Activated CD4-positive, CD25-positive, alpha-beta regulatory T cell (primary cell): Measurements from ENCODE around the gene TFAM.
"Not testable (repeated sequence)": the region's sequence is repeated elsewhere in the genome, so short reads cannot be mapped to it uniquely, and the experiment has no call there.

Experiments used
- DNase-seq, 4 experiments: peaks; one replicate each; lab custom pipeline; 2025; lab: John Stamatoyannopoulos, UW

The TFAM gene

GRCh38 chr10:58372607-58373441 is 12.4 kb upstream of the TFAM start:
- no peak for DNase-seq

- DNase-seq, result no peak
Observed at GRCh38 chr10:58373442-58373827, 11.8 kb upstream of the TFAM start.

- DNase-seq, result no peak
Observed at GRCh38 chr10:58382489-58382995, 2.7 kb upstream of the TFAM start.

GRCh38 chr10:58384095-58384494 is 1.1 kb upstream of the TFAM start:
- DNase-seq, result no peak

- DNase-seq, result no peak
Observed at GRCh38 chr10:58384544-58384998, 639 bp upstream of the TFAM start.

- DNase-seq, result no peak
Observed at GRCh38 chr10:58385784-58386112, 538 bp downstream of the TFAM start.

GRCh38 chr10:58389024-58389423 is 3.8 kb downstream of the TFAM start:
- no peak for DNase-seq

GRCh38 chr10:58393317-58393716 is 8.1 kb downstream of the TFAM start:
- DNase-seq, result no peak

GRCh38 chr10:58394471-58394870 is 9.3 kb downstream of the TFAM start:
- DNase-seq, result no peak

- DNase-seq, result no peak
Observed at GRCh38 chr10:58396057-58396456, 10.8 kb downstream of the TFAM start.

- DNase-seq, result no peak
Observed at GRCh38 chr10:58397830-58398229, 12.6 kb downstream of the TFAM start.

GRCh38 chr10:58399410-58399809 is 14.2 kb downstream of the TFAM start:
- no peak for DNase-seq

GRCh38 chr10:58400609-58401008 is 15.4 kb downstream of the TFAM start:
- DNase-seq, result no peak

- DNase-seq, result no peak
Observed at GRCh38 chr10:58404001-58404400, 18.8 kb downstream of the TFAM start.

GRCh38 chr10:58409956-58410610 is 24.9 kb downstream of the TFAM start:
- no peak for DNase-seq

GRCh38 chr10:58412502-58412961 is 27.3 kb downstream of the TFAM start:
- DNase-seq, result no peak

GRCh38 chr10:58414270-58415041 is 29.2 kb downstream of the TFAM start:
- DNase-seq, result no peak

- DNase-seq, result no peak
Observed at GRCh38 chr10:58415757-58416156, 30.5 kb downstream of the TFAM start.

GRCh38 chr10:58417902-58418301 is 32.7 kb downstream of the TFAM start:
- not testable (repeated sequence) for DNase-seq

- no peak for DNase-seq
Observed at GRCh38 chr10:58424176-58424575, 39.0 kb downstream of the TFAM start.

- DNase-seq, result not testable (repeated sequence)
Observed at GRCh38 chr10:58428436-58428835, 43.2 kb downstream of the TFAM start.

GRCh38 chr10:58431903-58432302 is 46.7 kb downstream of the TFAM start:
- no peak for DNase-seq
